ENCODE measurements around the gene DIAPH2.

DIAPH2 gene

GRCh38 chrX:97267396-97268181 lies 582.9 kb downstream of the DIAPH2 start:
- Histone ChIP-seq H3K27ac (ENCODE audit: low read length) (no peak overlapping the region), H3K9ac (ENCODE audit: low read length) (no peak overlapping the region), H2AFZ (ENCODE audit: low read length) (no peak overlapping the region), H3K27me3 (replicated peaks; ENCODE audit: insufficient read depth, low read length) (no peaks in the 10 kb centered on the region), H3F3A (ENCODE audit: insufficient read depth, low read length) (no peaks in the 10 kb centered on the region), H4K20me1 (ENCODE audit: insufficient read depth, low read length) (no peaks in the 10 kb centered on the region), H3K79me2 (ENCODE audit: low read length) (no peaks in the 10 kb centered on the region), H3K4me2 (ENCODE audit: low read depth, low read length) (no peak overlapping the region), H3K36me3 (replicated peaks; ENCODE audit: insufficient read depth, low read length) (no peaks in the 10 kb centered on the region), H3K9me2 (replicated peaks; ENCODE audit: insufficient read depth, low read length) (no peaks in the 10 kb centered on the region), H3K4me1 (ENCODE audit: low read length) (no peaks in the 10 kb centered on the region), H3K9me3 (replicated peaks; ENCODE audit: insufficient read depth, low read length) (no peaks in the 10 kb centered on the region), H3K4me3 (ENCODE audit: low read length) (no peak overlapping the region)
- no peak for DNase-seq
- TF ChIP-seq EZH2phosphoT487 (IDR thresholded peaks at IDR 0.05; ENCODE audit: low read length) (no peak), CTCF (IDR thresholded peaks at IDR 0.05; ENCODE audit: low read length) (no peak), EZH2 (optimal IDR thresholded peaks at IDR 0.05; ENCODE audit: low read depth, low read length) (no peak)

GRCh38 chrX:97268182-97268680 lies 583.6 kb downstream of the DIAPH2 start:
- Histone ChIP-seq H2AFZ (ENCODE audit: low read length) (no peak overlapping the region), H3K9me3 (replicated peaks; ENCODE audit: insufficient read depth, low read length) (no peaks in the 10 kb centered on the region), H3K79me2 (ENCODE audit: low read length) (no peaks in the 10 kb centered on the region), H3F3A (ENCODE audit: insufficient read depth, low read length) (no peaks in the 10 kb centered on the region), H3K4me2 (ENCODE audit: low read depth, low read length) (no peak overlapping the region), H3K27me3 (replicated peaks; ENCODE audit: insufficient read depth, low read length) (no peaks in the 10 kb centered on the region), H4K20me1 (ENCODE audit: insufficient read depth, low read length) (no peaks in the 10 kb centered on the region), H3K4me1 (ENCODE audit: low read length) (no peaks in the 10 kb centered on the region), H3K27ac (ENCODE audit: low read length) (no peak overlapping the region), H3K9ac (ENCODE audit: low read length) (no peak overlapping the region), H3K36me3 (replicated peaks; ENCODE audit: insufficient read depth, low read length) (no peaks in the 10 kb centered on the region), H3K4me3 (ENCODE audit: low read length) (no peak overlapping the region), H3K9me2 (replicated peaks; ENCODE audit: insufficient read depth, low read length) (no peaks in the 10 kb centered on the region)
- no peak for DNase-seq
- no peak for TF ChIP-seq EZH2 (optimal IDR thresholded peaks at IDR 0.05; ENCODE audit: low read depth, low read length)
- TF ChIP-seq CTCF (IDR thresholded peaks at IDR 0.05; ENCODE audit: low read length), result no peak
- no peak for TF ChIP-seq EZH2phosphoT487 (IDR thresholded peaks at IDR 0.05; ENCODE audit: low read length)

GRCh38 chrX:97284531-97284930 lies 599.9 kb downstream of the DIAPH2 start:
- H2AFZ ChIP-seq (ENCODE audit: low read length), result no peak overlapping the region
- no peaks in the 10 kb centered on the region for H3F3A ChIP-seq (ENCODE audit: insufficient read depth, low read length)
- H3K9ac ChIP-seq (ENCODE audit: low read length), result no peak overlapping the region
- H3K9me2 ChIP-seq (replicated peaks; ENCODE audit: insufficient read depth, low read length), result no peaks in the 10 kb centered on the region
- TF ChIP-seq EZH2phosphoT487 (IDR thresholded peaks at IDR 0.05; ENCODE audit: low read length) (no peak), EZH2 (optimal IDR thresholded peaks at IDR 0.05; ENCODE audit: low read depth, low read length) (no peak), CTCF (IDR thresholded peaks at IDR 0.05; ENCODE audit: low read length) (no peak)
- H3K4me1 ChIP-seq (ENCODE audit: low read length), result no peaks in the 10 kb centered on the region
- no peak overlapping the region for H3K27ac ChIP-seq (ENCODE audit: low read length)
- H3K4me3 ChIP-seq (ENCODE audit: low read length), result no peak overlapping the region
- no peaks in the 10 kb centered on the region for H4K20me1 ChIP-seq (ENCODE audit: insufficient read depth, low read length)
- H3K36me3 ChIP-seq (replicated peaks; ENCODE audit: insufficient read depth, low read length), result no peaks in the 10 kb centered on the region
- no peaks in the 10 kb centered on the region for H3K79me2 ChIP-seq (ENCODE audit: low read length)
- H3K9me3 ChIP-seq (replicated peaks; ENCODE audit: insufficient read depth, low read length), result no peaks in the 10 kb centered on the region
- H3K27me3 ChIP-seq (replicated peaks; ENCODE audit: insufficient read depth, low read length), result no peaks in the 10 kb centered on the region
- H3K4me2 ChIP-seq (ENCODE audit: low read depth, low read length), result no peak overlapping the region
- DNase-seq, result no peak
